D341Med (cell line): ENCODE results near the gene SEC11A.
"Not testable (repeated sequence)": the region's sequence is repeated elsewhere in the genome, so short reads cannot be mapped to it uniquely, and the experiment has no call there.

ENCODE experiments used
- DNase-seq: peaks from one replicate; pipeline ENCODE4 v3.0.0; 2012; ENCODE audit warnings: low spot score

The SEC11A gene

DNA sequence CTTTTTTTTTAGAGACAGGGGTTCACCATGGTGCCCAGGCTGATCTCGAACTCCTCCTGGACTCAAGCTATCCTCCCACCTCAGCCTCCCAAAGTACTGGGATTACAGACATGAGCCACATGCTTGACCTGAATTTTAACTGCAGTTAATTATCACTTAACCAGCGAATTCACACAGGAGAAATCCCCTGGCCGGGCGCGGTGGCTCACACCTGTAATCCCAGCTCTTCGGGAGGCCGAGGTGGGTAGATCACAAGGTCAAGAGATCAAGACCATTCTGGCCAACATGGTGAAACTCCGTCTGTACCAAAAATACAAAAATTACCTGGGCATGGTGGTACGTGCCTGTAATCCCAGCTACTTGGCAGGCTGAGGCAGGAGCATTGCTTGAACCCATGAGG, 74.1 kb downstream of the SEC11A start:
- DNase-seq: not testable (repeated sequence)

DNA sequence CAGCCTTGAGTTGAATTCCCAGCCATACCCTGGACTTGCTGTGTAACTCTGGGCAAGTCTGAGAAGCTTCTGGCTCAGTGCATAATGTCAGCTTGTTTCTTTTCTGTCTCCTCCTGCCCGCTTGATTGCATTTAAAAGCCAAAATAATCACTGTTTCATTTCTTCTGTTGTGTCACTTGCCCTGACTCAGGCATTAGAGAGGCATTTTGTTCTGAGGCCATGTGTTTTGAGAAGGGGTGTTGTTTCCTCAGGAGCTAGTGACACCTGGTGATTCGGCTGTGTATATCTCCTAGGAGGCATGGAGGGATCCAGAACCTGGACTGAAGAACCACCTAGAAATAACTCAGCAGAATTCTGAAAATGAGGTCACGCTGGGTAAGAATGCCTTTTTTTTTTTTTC, 77.8 kb downstream of the SEC11A start:
- DNase-seq: no peak

DNA sequence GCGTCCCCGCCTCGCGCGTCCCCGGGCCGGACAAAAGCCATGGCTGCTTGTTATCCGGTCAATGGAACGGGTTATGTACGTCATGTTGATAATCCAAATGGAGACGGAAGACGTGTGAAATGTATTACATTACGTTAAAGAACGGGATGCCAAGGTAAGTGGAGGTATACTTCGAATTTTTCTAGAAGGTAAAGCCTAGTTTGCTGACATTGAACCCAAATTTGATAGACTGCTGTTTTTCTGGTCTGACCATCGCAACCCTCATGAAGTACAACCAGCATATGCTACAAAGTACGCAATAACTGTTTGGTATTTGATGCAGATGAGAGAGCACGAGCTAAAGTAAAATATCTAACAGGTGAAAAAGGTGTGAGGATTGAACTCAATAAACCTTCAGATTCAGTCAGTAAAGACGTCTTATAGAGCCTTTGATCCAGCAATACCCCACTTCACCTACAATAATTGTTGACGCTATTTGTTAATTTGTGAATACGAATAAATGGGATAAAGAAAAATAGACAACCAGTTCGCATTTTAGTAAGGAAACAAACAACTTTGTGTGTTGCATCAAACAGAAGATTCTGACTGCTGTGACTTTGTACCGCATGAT, 81.6 kb downstream of the SEC11A start:
- no peak for DNase-seq

DNA sequence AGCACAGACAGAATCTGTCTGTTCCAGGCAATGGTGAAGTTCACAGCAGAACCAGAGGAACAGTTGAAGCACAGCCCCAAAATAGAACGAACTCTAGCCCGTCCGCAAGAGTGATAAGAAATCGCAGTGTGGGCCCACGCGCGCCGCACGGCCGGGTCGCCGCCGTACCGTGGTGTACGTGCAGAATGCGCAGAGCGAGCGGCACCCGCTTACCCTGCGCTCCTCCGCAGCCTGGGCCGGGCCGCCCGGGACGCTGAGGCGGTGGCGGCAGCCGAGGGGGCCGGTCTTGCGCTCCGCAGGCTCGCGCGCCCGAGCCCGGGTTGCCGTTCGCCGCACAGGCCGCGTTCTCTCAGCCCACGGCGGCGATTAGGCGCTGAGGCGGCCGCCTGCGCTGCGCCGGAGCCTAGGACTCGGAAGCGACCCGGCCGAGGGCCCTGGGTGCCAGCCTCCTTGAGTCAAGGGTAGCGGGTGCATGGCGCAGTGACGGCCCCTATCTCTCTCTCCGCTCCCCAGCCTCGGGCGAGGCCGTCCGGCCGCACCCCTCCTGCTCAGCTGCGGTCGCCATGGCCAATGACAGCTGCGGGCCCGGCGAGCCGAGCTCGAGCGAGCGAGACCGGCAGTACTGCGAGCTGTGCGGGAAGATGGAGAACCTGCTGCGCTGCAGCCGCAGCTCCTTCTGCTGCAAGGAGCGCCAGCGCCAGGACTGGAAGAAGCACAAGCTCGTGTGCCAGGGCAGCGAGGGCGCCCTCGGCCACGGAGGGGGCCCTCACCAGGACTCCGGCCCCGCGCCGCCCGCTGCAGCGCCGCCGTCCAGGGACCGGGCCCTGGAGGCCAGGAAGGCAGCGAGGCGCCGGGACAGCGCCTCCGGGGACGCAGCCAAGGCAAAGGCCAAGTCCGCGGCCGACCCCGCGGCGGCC, 82.4 kb downstream of the SEC11A start:
- DNase-seq: peak; percentile 79

DNA sequence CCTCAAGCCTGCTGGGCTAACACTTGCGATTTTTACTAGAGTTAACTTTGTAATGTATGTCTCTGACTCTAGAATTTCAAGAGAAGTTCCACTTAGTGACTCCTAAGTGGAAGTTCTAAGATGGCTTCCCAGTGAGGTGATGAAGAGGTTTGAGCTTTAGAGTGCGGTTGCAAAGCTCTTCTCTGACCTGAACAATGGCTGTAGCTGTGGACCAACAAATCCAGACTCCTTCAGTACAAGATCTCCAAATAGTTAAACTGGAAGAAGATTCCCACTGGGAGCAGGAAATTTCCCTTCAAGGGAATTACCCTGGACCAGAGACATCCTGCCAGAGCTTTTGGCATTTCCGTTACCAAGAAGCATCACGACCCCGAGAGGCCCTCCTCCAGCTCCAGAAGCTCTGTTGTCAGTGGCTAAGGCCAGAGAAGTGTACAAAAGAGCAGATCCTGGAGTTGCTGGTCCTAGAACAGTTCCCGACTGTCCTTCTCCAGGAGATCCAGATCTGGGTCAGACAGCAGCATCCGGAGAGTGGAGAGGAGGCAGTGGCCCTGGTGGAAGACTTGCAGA, 84.2 kb downstream of the SEC11A start:
- DNase-seq: no peak

DNA sequence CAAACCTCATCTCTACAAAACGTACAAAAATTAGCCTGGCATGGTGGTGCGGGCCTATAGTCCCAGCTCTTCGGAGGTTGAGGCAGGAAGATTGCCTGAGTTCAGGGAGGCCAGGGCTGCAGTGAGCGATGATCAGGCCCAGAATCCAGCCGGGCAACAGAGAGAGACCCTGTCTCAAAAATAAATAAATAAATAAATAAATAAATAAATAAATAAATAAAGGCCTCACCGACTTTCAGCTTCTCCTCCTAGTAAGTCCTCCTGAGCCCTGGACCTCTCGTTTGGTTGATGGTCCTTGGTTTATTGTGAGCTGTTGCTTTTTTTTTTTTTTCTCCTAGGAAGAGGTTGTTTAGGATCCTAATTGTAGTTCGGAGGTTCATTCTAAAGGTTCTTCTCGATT, 86.9 kb downstream of the SEC11A start:
- DNase-seq: no peak

DNA sequence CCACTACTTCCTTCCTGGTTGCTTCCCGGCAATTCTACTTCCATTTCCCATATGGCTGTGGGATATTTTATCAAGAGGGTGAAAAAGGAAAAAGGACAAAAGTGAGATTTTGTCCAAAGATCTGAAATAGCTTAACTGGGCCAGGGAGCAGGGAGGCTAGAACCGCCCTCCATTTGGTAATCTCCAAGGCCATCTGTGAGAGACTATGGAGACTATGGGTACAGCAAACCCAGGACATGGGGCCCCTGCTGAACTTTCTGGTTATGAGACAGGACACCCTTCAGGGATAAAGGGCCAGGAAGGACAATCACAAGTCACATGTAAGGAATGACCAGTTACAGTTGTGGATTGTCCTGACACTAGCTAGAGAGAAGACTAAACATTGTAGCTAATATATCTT, 90.8 kb downstream of the SEC11A start:
- DNase-seq: no peak

DNA sequence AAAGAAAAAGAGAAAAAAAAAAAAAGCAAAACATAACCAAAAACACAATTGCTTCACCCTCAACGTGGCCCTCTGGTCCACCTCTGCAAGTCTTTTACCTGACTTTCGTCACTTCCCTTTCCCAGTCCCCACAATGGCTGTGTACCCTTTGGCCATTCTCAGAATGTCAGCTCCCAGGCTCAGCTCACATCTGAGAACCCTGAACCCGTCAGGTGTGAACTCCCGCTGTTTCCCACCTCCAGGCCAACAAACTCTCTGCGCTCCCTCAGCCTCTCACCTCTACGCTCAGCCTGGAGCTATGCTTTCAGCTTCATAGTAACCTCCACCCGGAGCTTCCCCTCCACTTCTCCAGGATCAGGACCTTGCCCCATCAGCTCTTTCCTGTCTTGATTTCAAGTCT, 91.6 kb downstream of the SEC11A start:
- DNase-seq: no peak

DNA sequence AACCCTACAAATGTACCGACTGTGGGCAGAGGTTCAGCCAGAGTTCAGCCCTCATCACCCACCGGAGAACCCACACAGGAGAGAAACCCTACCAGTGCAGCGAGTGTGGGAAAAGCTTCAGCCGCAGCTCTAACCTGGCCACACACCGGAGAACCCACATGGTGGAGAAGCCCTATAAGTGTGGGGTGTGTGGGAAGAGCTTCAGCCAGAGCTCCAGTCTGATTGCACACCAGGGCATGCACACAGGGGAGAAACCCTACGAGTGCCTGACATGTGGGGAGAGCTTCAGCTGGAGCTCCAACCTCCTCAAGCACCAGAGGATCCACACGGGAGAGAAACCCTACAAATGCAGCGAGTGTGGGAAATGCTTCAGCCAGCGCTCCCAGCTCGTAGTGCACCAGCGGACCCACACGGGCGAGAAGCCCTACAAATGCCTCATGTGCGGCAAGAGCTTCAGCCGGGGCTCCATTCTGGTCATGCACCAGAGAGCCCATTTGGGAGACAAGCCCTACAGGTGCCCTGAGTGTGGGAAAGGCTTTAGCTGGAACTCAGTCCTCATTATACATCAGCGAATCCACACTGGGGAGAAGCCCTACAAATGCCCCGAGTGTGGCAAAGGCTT, 94.5 kb downstream of the SEC11A start:
- no peak for DNase-seq

DNA sequence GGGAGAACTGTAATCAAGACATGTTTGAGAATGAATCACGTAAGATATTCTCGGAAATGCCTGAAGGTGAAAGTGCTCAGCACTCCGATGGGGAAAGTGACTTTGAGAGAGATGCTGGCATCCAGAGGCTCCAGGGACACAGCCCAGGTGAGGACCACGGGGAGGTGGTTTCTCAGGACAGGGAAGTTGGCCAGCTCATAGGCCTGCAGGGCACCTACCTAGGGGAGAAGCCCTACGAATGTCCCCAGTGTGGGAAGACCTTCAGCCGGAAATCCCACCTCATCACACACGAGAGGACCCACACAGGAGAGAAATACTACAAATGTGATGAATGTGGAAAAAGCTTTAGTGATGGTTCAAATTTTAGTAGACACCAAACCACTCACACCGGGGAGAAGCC, 95.3 kb downstream of the SEC11A start:
- no peak for DNase-seq
